Esophagus mucosa (tissue), 1 donor: ENCODE results near the gene CASTOR2. TPM values are rescaled to one million over a fixed set of nuclear protein-coding genes. Genes with fewer than 3 reads are reported as not detected.

Experiments used
- ATAC-seq: fragments of 200-7000 bp; cut with Tn5 transposase; one replicate; pipeline ENCODE4 v1.9.1; 2020
- total RNA-seq: library from RNA; stranded (reverse); gene quantifications from one replicate; pipeline ENCODE4 v1.2.4, GENCODE V29; 2023
- donor health status: DM: yes; HTN: yes; CAD: no.

The CASTOR2 gene
- total RNA-seq, 1 donor from 2014 or later, result 3.4 TPM

- ATAC-seq, result no peak
Measured at GRCh38 chr7:75055830-75056772, 91.6 kb downstream of the CASTOR2 start.

- ATAC-seq, result no peak
Measured at GRCh38 chr7:75058406-75058805, 93.9 kb downstream of the CASTOR2 start.

- no peak for ATAC-seq
Measured at GRCh38 chr7:75064291-75064690, 99.8 kb downstream of the CASTOR2 start.

GRCh38 chr7:75064801-75065200 lies 100.3 kb downstream of the CASTOR2 start:
- no peak for ATAC-seq

- peak; percentile 18 for ATAC-seq
Measured at GRCh38 chr7:75066521-75066920, 102.0 kb downstream of the CASTOR2 start.

GRCh38 chr7:75072981-75073283 lies 108.4 kb downstream of the CASTOR2 start:
- ATAC-seq, result no peak

GRCh38 chr7:75074262-75074641 lies 109.7 kb downstream of the CASTOR2 start:
- ATAC-seq, result peak; percentile 17

Other genes starting within 250 kb of the CASTOR2 start
- 2.7 TPM for gene NCF1, start 190.7 kb upstream of the CASTOR2 start, total RNA-seq
- 10.2 TPM for gene GTF2IRD2, start 113.1 kb upstream of the CASTOR2 start, total RNA-seq
- gene RCC1L, start 109.1 kb downstream of the CASTOR2 start, total RNA-seq, result 27.7 TPM
- 19.0 TPM for gene GTF2IRD2B, start 127.9 kb downstream of the CASTOR2 start, total RNA-seq